UCSD-AML1 (cell line): ENCODE measurements around the gene CFAP92.

Experiments
- DNase-seq: peaks from one replicate; lab custom pipeline; 2025; ENCODE audit not compliant: unreplicated experiment; lab: John Stamatoyannopoulos, UW

Gene CFAP92, protein sequence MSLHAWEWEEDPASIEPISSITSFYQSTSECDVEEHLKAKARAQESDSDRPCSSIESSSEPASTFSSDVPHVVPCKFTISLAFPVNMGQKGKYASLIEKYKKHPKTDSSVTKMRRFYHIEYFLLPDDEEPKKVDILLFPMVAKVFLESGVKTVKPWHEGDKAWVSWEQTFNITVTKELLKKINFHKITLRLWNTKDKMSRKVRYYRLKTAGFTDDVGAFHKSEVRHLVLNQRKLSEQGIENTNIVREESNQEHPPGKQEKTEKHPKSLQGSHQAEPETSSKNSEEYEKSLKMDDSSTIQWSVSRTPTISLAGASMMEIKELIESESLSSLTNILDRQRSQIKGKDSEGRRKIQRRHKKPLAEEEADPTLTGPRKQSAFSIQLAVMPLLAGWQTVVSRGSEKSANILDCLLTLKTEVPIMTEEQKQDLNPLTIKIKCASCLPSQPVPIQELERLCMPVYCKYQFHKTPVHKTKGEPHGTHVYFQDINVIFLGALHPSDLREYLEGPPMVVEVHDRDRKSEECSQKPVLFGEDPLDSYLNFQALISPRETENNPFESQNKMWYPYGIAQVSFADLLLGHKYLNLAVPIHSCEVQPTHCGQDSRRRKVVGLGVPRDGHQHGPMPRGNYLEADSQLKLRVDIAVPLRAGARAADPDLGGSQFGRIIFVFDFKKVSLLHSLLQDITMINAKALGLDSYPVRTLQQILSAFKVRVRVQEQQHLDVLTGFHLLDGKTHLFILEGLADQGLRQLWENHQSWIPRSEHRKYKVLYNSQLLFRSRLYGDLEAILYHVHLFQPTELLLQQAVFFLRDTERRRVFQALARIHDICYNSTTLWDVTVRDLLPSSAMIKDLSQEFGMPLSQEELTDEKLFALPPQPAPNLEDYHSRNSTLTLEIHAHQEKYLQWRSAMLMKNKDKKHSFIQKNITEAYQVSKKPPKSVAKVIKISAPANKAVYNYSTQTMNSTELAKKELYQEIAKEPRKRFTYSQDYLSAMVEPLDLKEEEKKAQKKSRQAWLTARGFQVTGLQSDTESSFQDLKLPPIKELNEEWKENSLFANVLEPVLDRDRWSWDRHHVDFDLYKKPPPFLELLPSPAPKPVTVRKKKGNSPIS

DNA sequence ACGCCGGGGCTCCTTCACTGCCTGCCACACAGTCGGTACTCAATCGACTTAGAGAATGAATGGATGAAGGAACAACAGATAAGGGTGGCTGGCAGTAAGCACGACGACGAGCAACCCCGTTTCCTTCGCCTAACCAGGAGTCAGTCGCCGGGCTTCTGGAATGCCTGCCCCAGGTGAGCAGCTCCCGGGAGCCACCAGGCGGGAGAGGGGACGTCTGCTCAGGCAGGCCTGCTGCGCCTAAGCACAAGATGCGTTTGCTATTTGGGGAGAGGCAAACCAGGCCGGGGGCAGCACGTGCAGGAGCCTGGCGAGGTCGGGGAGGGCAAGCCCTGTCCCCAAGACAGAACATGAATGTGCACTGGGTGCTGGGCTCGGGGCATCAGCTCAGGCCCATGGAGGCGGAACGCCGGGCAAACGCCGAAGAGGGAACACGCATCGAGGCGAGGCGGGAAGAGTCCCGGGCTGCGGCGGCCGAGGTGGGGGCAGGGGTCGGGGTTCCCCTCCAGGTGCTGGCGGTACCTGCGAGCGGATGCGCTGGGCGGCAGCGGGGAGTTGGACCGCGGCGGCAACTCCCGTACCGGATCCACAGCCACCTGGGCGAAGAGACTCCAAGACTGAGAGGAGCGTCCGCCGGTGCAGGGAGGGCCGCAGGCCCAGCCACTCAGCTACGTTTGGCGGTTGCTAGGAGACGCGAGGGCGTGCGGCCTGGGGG lies at the start of gene CFAP92:
Gene CFAP92, minus strand, starts transcription at position 616 of the 712 bp plus-strand sequence. CDS start 772 bp downstream, outside the sequence.
- no peak for DNase-seq

- DNase-seq: no peak
Observed at GRCh38 chr3:129040579-129041300, 46.9 kb upstream of the CFAP92 start.

DNA sequence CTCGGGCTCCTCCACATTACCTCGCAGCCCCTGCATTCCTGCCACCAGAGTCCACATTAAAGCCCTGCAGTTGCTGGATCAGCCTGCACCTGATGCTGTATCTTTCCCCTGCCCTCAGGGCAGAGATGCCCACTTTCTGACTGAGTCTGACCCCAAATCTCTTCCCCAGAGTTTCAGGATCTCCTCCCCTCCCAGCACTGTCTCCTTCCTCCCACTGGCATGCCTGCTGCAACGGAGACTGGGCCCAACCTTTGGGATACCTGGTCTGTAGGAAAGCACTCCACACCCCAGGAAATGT lies 46.1 kb upstream of the CFAP92 start:
- no peak for DNase-seq

DNA sequence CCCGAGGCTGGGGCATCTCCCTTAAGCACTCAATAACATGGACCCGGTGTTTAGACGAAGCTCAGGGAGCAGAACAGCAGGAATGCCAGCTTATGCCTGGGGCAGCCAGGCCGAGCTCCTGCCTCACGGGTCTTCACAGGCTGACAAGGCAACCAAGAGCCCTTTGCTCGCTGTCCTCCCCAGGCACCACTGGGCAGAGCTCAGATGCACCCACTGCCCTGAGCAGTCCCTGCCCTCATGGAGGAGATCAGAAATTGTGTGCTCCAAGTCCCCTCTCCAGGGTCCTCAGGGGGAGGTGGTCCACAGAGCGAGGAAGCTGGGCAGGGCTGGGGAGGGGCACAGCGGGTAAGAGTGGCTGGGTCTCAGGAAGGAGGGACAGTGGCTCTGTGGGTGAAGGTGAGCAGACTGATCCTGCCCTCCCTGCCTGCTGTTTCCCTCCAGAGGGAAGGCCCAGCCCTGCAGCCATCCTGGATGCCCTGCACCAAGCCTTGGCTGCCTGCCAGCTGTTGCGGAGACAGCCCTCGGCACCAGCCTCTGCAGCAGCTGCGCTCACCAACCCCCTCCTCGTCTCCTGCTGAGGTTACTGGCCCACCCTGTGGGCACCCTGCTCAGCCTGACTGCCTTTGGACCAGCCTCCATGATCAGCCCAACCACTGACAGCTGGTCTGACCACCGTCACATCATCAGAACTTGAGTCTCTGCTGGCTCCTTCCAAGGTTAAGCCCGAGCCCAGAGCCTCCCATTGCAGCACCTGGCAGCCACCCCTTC lies 45.6 kb upstream of the CFAP92 start:
- DNase-seq: no peak

GRCh38 chr3:129038121-129038855 lies 44.4 kb upstream of the CFAP92 start:
- no peak for DNase-seq

DNA sequence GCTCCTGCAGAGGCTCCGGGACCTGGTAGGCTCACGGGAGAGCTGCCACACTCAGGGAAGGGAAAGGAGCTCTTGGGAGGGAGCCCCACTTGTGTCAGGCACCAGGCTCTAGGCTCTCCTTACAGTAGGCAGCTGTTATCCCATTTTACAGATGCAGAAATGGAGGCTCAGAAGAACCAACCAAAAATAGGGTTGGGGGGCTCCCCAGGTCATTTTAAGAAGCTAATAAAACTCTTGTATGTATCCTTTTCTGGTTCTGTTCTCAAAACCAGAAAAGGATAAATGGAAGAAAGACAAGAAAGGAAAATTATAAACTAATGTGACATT lies 43.2 kb upstream of the CFAP92 start:
- no peak for DNase-seq

GRCh38 chr3:129036222-129037092 lies 42.6 kb upstream of the CFAP92 start:
- DNase-seq: no peak

DNA sequence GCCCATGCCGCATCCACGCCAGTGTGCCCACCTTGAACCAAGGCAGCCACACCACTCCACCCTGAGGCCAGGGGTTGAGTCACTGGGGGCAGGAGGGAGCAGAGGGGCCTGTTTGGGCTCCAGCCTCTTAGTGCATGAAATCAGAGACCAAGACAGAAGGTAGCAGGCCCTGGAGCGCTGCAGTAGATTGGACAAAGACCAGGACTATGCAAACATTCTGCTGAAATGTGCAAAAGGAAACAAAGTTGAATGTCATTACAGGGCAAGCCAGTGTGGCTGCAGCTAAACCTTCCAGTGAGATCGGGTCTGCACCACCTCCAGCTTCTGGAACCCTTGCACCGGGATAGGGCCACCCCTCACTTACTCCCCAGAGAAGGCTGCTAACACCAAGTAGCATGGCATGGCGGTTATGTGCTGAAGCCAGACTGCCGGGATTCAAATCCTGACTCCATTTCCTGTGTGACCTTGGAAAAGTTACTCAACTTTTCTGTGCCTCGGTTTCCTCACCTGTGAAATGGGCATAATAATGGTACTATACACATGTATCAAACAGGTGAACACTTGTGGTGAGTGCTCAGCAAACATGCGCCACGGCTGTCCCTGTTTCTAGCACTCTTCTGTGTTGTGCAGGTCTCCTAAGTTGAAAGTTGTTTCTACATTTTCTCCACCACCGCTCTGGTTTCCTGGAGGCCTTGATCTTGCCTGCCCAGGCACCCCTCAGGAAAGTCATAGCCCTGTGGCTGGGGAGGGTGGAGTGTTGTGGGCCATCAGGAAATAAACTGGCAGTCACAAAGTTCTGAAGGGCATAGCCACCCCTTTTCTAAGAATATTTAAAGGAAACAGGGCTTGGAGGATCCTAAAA lies 41.7 kb upstream of the CFAP92 start:
- DNase-seq: peak; percentile 70

- peak; percentile 46 for DNase-seq
Observed at GRCh38 chr3:129034642-129035041, 40.8 kb upstream of the CFAP92 start.

DNA sequence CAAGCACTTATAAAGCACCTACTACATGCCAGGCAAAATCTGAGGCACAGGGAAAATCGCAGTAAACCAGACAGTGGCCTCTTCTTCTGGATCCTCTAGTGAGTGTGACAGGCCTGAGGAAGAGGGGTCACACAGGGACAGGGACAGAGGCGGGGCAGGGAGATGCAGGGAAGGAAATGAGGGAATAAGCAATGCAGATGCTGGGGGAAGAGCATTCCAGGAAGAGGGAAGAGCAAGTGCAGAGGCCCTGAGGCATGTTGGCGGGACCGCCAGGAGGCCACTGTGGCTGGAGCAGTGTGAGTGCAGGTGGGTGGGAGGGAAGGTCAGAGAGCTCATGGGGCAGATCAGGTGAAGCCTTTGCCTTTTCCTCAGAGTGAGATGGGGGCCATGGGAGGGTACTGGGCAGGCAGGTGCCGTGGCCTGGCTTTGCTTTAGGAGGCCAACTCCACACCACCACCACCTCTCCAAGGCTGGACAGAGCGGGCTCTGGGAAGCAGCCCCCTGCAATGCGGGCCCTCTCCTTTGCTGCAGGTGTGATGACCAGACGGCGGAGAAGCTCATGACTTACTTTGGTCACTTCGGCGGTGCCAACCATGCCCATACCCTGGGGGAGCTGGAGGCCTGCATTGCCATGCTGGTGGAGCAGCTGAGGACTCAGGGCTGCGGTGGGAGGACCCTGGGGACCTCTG lies 39.9 kb upstream of the CFAP92 start:
- DNase-seq: no peak

DNA sequence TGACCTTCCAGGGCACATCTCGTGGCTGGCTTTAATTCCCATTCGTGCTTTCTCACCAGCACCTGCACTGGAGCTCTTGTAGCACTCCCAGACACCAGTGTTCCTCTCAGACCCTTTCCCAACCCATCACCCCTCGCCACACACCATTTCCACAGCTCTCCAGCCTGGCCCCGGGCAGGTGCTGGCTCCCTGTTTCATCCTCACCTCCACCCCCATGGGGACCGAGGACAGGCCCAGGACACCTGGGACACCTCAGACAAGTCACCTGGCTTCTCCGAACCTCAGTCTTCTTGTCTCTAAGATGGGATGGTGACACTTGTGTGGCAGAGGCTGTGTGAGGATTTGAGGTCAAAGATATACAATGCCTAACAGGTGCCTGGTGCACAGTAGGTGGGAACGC lies 39.3 kb upstream of the CFAP92 start:
- no peak for DNase-seq

DNA sequence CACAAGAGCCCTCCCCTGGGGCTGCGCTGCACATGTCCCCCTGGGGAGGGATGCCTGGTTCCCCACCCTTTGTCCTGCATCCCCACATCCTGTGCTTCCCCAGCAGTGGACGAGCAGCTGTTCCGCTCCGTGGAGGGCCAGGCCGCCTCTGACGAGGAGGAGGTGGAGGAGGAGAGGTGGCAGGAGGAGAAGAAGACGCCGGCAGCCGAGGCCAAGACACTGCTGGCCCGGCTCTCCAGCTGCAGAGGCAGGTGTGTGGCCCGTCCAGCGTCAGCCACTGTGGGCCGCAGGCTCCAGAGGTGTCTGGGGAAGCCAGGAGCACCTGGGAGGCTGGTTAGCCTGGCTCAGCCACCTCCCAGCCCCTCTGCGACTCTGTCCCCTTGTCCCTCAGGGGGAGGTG lies 38.8 kb upstream of the CFAP92 start:
- no peak for DNase-seq

- no peak for DNase-seq
Observed at GRCh38 chr3:129031476-129032215, 37.8 kb upstream of the CFAP92 start.

DNA sequence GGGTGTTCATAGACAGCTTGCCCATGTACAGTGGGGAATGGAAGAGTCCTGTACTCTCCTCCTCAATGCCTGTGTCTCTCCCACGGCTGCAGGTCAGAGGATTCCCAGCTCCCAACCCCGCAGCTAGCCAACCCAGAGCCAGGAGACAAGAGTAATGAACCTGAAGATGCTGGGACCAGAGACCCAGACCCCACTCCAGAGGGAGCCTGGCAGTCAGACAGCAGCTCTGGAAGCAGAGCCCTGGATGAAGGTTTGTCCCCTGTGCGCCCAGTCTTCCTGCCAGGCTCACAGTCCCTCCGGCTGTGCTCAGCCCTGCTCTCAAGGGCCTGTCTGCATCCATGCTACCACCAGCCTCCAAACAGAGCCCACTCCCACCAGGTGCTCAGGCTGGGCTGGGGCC lies 36.7 kb upstream of the CFAP92 start:
- DNase-seq: no peak

DNA sequence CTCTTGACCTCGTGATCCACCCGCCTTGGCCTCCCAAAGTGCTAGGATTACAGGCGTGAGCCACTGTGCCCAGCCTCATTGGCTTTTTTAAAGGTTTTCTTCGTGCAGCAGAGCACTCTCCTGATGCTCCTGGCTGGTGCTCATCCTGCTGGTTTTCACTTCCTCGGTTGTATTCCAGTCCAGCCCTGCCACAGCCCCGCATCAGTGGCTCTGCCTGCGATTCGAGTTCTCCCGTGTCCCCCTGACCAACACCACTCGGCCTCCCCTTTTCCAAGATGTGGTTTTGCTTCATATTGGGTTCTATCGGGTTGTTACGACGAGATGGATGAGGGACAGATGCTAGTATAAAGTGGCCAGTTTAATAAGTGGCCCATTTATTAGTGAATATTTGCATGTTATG lies 35.0 kb upstream of the CFAP92 start:
- no peak for DNase-seq

DNA sequence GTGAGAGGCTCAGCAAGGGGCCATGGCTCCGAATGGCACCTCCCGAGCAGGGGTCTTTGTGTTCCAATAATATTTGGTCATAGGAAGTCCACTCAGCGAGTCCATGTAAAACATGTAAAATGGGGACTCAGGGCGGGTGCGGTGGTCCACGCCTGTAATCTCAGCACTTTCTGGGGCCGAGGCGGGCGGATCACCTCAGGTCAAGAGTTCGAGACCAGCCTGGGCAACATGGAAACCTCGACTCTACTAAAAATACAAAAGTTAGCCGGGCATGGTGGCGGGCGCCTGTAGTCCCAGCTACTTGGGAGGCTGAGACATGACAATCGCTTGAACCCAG lies 33.6 kb upstream of the CFAP92 start:
- DNase-seq: no peak
